Testis (tissue), 2 donors: ENCODE measurements around the gene RHOB.

ENCODE experiments used
- POLR2A ChIP-seq: fragments of 450-650 bp; IDR thresholded peaks from one replicate; pipeline ENCODE4 v1.6.1; 2017; ENCODE audit warnings: antibody characterized with exemption, mild to moderate bottlenecking, moderate library complexity
- TF ChIP-seq, protein P1 (sequence below), 3 experiments: fragments of 450-650 bp in 2 of 3; fragments of 200-600 bp in 1 of 3; sonication (generic) in 1 of 3; IDR thresholded peaks; one replicate each; pipeline ENCODE4 v1.5.1; 2016 to 2019; ENCODE audit warnings: antibody characterized with exemption in 3 of 3, mild to moderate bottlenecking in 2 of 3, moderate library complexity in 1 of 3

DNA sequence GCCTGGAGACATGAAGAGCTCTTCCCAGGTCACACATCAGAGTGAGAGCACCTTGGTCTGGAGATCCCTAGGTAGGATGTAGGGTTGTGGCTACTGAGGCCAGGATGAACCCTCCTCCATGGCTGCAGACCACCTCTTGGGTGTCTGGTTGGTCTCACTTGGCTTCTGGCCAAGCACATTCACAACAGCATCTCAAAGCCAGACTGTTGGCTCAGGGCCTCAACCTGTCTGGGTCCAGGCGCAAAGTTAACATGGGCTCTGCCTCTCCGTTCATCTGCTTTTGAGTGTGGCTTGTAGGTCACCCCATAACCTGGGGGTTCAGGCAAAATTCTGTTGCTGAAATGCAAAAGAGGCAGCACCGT, 40.1 kb downstream of the RHOB start:
- TF ChIP-seq, protein P1, sequence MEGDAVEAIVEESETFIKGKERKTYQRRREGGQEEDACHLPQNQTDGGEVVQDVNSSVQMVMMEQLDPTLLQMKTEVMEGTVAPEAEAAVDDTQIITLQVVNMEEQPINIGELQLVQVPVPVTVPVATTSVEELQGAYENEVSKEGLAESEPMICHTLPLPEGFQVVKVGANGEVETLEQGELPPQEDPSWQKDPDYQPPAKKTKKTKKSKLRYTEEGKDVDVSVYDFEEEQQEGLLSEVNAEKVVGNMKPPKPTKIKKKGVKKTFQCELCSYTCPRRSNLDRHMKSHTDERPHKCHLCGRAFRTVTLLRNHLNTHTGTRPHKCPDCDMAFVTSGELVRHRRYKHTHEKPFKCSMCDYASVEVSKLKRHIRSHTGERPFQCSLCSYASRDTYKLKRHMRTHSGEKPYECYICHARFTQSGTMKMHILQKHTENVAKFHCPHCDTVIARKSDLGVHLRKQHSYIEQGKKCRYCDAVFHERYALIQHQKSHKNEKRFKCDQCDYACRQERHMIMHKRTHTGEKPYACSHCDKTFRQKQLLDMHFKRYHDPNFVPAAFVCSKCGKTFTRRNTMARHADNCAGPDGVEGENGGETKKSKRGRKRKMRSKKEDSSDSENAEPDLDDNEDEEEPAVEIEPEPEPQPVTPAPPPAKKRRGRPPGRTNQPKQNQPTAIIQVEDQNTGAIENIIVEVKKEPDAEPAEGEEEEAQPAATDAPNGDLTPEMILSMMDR (IDR thresholded peaks at IDR 0.05): no peak
- no peak for TF ChIP-seq POLR2A
